Nephron (organoid): ENCODE measurements around the gene TAF1.
"Not testable (repeated sequence)": the region's sequence is repeated elsewhere in the genome, so short reads cannot be mapped to it uniquely, and the experiment has no call there.

ENCODE experiments used
- H3K27ac Mint-ChIP-seq, 3 experiments: 2 replicates each; pipeline ENCODE4 v1.8.0; 2020; ENCODE audit warnings: mixed read lengths in 3 of 3, mild to moderate bottlenecking in 2 of 3, moderate library complexity in 1 of 3
- H3K27me3 Mint-ChIP-seq: 2 replicates; pipeline ENCODE4 v1.8.0; 2021; ENCODE audit warnings: low read depth, mild to moderate bottlenecking, moderate library complexity, mixed read lengths
- H3K36me3 Mint-ChIP-seq: 2 replicates; pipeline ENCODE4 v1.8.0; 2020; ENCODE audit warnings: low read depth, mixed read lengths
- H3K4me1 Mint-ChIP-seq: 2 replicates; pipeline ENCODE4 v1.8.0; 2020; ENCODE audit warnings: mixed read lengths
- H3K4me3 Mint-ChIP-seq, 3 experiments: 2 replicates each; pipeline ENCODE4 v1.8.0; 2020; ENCODE audit warnings: mild to moderate bottlenecking in 3 of 3, mixed read lengths in 3 of 3, moderate library complexity in 2 of 3
- H3K9me3 Mint-ChIP-seq: 2 replicates; pipeline ENCODE4 v1.8.0; 2020; ENCODE audit warnings: mixed read lengths
- CTCF ChIP-seq, 3 experiments: fragments of 200-600 bp; sonication (generic); IDR thresholded peaks; one replicate each; pipeline ENCODE4 v1.5.0; 2021; ENCODE audit warnings: antibody characterized with exemption in 3 of 3; ENCODE audit not compliant: unreplicated experiment in 3 of 3

The TAF1 gene

GRCh38 chrX:71450433-71451106 lies 84.4 kb downstream of the TAF1 start:
- Mint-ChIP-seq H3K4me1 (peaks cover 5% of the 10 kb centered on the region), H3K36me3 (peaks cover 39% of the 10 kb centered on the region), H3K27me3 (no peaks in the 10 kb centered on the region), H3K9me3 (peaks cover 9% of the 10 kb centered on the region), H3K27ac (no peak overlapping the region), H3K4me3 (no peak overlapping the region)
- no peak for TF ChIP-seq CTCF (IDR thresholded peaks at IDR 0.05; ENCODE audit: unreplicated experiment in 3 of 3)

- not testable (repeated sequence) for H3K9me3 Mint-ChIP-seq, H3K4me3 Mint-ChIP-seq, H3K4me1 Mint-ChIP-seq, H3K27ac Mint-ChIP-seq, H3K27me3 Mint-ChIP-seq
- peaks cover 46% of the 10 kb centered on the region for H3K36me3 Mint-ChIP-seq
Observed at GRCh38 chrX:71451518-71451917, 85.4 kb downstream of the TAF1 start.

GRCh38 chrX:71453056-71453455 lies 86.9 kb downstream of the TAF1 start:
- H3K4me1 Mint-ChIP-seq, result peaks cover 5% of the 10 kb centered on the region
- peaks cover 9% of the 10 kb centered on the region for H3K9me3 Mint-ChIP-seq
- H3K36me3 Mint-ChIP-seq, result peaks cover 57% of the 10 kb centered on the region
- TF ChIP-seq CTCF (IDR thresholded peaks at IDR 0.05; ENCODE audit: unreplicated experiment in 3 of 3), result no peak
- no peaks in the 10 kb centered on the region for H3K27me3 Mint-ChIP-seq
- no peak overlapping the region for H3K27ac Mint-ChIP-seq
- H3K4me3 Mint-ChIP-seq, result no peak overlapping the region

- no peaks in the 10 kb centered on the region for H3K27me3 Mint-ChIP-seq
- H3K27ac Mint-ChIP-seq, result no peak overlapping the region
- TF ChIP-seq CTCF (IDR thresholded peaks at IDR 0.05; ENCODE audit: unreplicated experiment in 3 of 3), result no peak
- H3K4me3 Mint-ChIP-seq, result no peak overlapping the region
- H3K4me1 Mint-ChIP-seq, result peaks cover 5% of the 10 kb centered on the region
- peaks cover 66% of the 10 kb centered on the region for H3K36me3 Mint-ChIP-seq
- peaks cover 11% of the 10 kb centered on the region for H3K9me3 Mint-ChIP-seq
Observed at GRCh38 chrX:71454222-71454621, 88.1 kb downstream of the TAF1 start.

GRCh38 chrX:71458866-71459265 lies 92.7 kb downstream of the TAF1 start:
- Mint-ChIP-seq H3K27me3 (no peaks in the 10 kb centered on the region), H3K9me3 (peaks cover 11% of the 10 kb centered on the region), H3K36me3 (peaks cover 83% of the 10 kb centered on the region), H3K4me3 (no peak overlapping the region), H3K4me1 (no peaks in the 10 kb centered on the region), H3K27ac (no peak overlapping the region)
- TF ChIP-seq CTCF (IDR thresholded peaks at IDR 0.05; ENCODE audit: unreplicated experiment in 3 of 3), result no peak

GRCh38 chrX:71464968-71465367 lies 98.8 kb downstream of the TAF1 start:
- H3K27me3 Mint-ChIP-seq, result no peaks in the 10 kb centered on the region
- no peaks in the 10 kb centered on the region for H3K4me1 Mint-ChIP-seq
- TF ChIP-seq CTCF (IDR thresholded peaks at IDR 0.05; ENCODE audit: unreplicated experiment in 3 of 3), result no peak
- no peak overlapping the region for H3K4me3 Mint-ChIP-seq
- H3K9me3 Mint-ChIP-seq, result peaks cover 8% of the 10 kb centered on the region
- peaks cover 52% of the 10 kb centered on the region for H3K36me3 Mint-ChIP-seq
- H3K27ac Mint-ChIP-seq, result no peak overlapping the region
